OCI-LY3 (cell line): Measurements from ENCODE around the gene ALDH16A1.
A peak's percentile ranks its signal among the peaks of the same experiment; 100 is the strongest.
"Not testable (repeated sequence)": the region's sequence is repeated elsewhere in the genome, so short reads cannot be mapped to it uniquely, and the experiment has no call there.

Source experiments
- H2AFZ ChIP-seq: fragments of 200-600, 300-600 bp; shearing (Covaris generic); 2 replicates; pipeline ENCODE4 v1.6.0; 2014; ENCODE audit warnings: antibody characterized with exemption, low read depth, low read length
- H3K27ac ChIP-seq: fragments of 200-600, 300-600 bp; sonication (generic); 2 replicates; pipeline ENCODE4 v1.5.1; 2014; ENCODE audit warnings: mild to moderate bottlenecking, low read length, moderate library complexity, mixed read lengths
- H3K27me3 ChIP-seq: fragments of 200-600, 300-600 bp; sonication (generic); 2 replicates; pipeline ENCODE4 v1.6.1; 2014; ENCODE audit warnings: low read depth, low read length, mixed read lengths
- H3K36me3 ChIP-seq: fragments of 200-600, 300-600 bp; sonication (generic); replicated peaks from 2 replicates; pipeline ENCODE3; 2014; ENCODE audit warnings: low read depth, low read length, mixed read lengths
- H3K4me1 ChIP-seq: fragments of 300-600, 200-600 bp; sonication (generic); 2 replicates; pipeline ENCODE4 v1.6.1; 2014; ENCODE audit warnings: low read length, mixed read lengths
- H3K4me2 ChIP-seq: fragments of 200-600, 300-600 bp; sonication (generic); 2 replicates; pipeline ENCODE4 v1.6.1; 2014; ENCODE audit warnings: low read length, mixed read lengths
- H3K4me3 ChIP-seq: fragments of 300-600, 200-600 bp; sonication (generic); 2 replicates; pipeline ENCODE4 v1.5.1; 2014; ENCODE audit warnings: antibody characterized with exemption, mild to moderate bottlenecking, low read length, moderate library complexity
- H3K79me2 ChIP-seq: fragments of 300-600, 200-600 bp; shearing (Covaris generic); 2 replicates; pipeline ENCODE4 v1.6.1; 2014; ENCODE audit warnings: mild to moderate bottlenecking, low read length, mixed read lengths
- H3K9ac ChIP-seq: fragments of 300-600, 200-600 bp; shearing (Covaris generic); 2 replicates; pipeline ENCODE4 v1.6.0; 2014; ENCODE audit warnings: mild to moderate bottlenecking, low read length, moderate library complexity
- H3K9me3 ChIP-seq: fragments of 200-600, 300-600 bp; shearing (Covaris generic); 2 replicates; pipeline ENCODE4 v1.6.1; 2014; ENCODE audit warnings: low read length, mixed read lengths; ENCODE audit not compliant: insufficient read depth
- H4K20me1 ChIP-seq: fragments of 200-600, 300-600 bp; sonication (generic); 2 replicates; pipeline ENCODE4 v1.6.1; 2016; ENCODE audit warnings: low read length, mixed read lengths; ENCODE audit not compliant: insufficient read depth
- CTCF ChIP-seq: fragments of 200-600, 300-600 bp; sonication (generic); IDR thresholded peaks from 2 replicates; pipeline ENCODE4 v1.5.1; 2014; ENCODE audit warnings: antibody characterized with exemption, low read length, low read depth
- EZH2phosphoT487 ChIP-seq: fragments of 200-600 bp; shearing (Covaris generic); IDR thresholded peaks from 2 replicates; pipeline ENCODE4 v1.6.1; 2018; ENCODE audit warnings: antibody characterized with exemption, mixed run types, low read depth

Gene ALDH16A1

DNA sequence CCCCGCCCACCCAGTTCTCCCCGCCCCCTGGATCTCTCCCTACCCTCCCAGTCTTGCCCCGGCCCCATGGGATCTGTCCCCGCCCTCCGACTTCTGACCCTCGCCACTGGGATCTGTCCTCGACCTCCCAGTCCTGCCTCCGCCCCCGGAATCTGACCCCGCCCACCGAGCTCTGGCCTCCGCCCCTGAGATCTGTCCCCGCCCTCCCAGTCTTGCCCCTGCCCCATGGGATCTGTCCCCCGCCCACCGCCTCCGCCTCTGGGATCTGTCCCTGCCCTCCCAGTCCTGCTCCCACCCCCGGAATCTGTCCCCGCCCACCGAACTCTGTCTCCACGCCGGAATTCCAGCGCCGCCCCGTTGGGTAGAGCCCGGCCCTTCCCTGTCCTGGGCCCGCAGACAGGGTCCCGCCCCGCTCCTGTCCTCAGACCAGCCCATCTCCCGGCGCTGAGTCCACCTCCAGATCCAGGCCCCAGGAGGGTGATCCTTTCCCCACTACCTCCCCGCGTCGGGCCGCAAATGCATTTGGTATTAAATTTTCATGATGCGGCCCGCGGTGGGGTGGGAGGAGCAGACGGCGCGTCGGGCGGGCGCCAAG is 10.2 kb upstream of the ALDH16A1 start:
- Histone ChIP-seq H3K9me3 (no peaks in the 10 kb centered on the region), H3K4me3 (peak overlapping the region; percentile 82), H3K27me3 (peaks cover 38% of the 10 kb centered on the region), H3K36me3 (peaks cover 16% of the 10 kb centered on the region), H4K20me1 (no peaks in the 10 kb centered on the region), H3K9ac (peak overlapping the region; percentile 66), H3K4me1 (peaks cover 4% of the 10 kb centered on the region; the same call in 1 of the 2 replicates), H3K4me2 (peak overlapping the region; percentile 74), H3K27ac (0 out of 2 replicates have a peak overlapping the region, but pooled peaks have one; percentile 7), H3K79me2 (no peaks in the 10 kb centered on the region), H2AFZ (peak overlapping the region; percentile 87)
- TF ChIP-seq CTCF (no peak), EZH2phosphoT487 (no peak)

- H3K27ac ChIP-seq: 0 out of 2 replicates have a peak overlapping the region, but pooled peaks have one; percentile 7
Observed at GRCh38 chr19:49443366-49444099, 9.5 kb upstream of the ALDH16A1 start.

GRCh38 chr19:49444100-49444700 is 8.8 kb upstream of the ALDH16A1 start:
- H3K27ac ChIP-seq, H3K79me2 ChIP-seq, H3K9ac ChIP-seq, H2AFZ ChIP-seq, H3K4me1 ChIP-seq, H4K20me1 ChIP-seq, H3K9me3 ChIP-seq: not testable (repeated sequence)
- Histone ChIP-seq H3K27me3 (peaks cover 24% of the 10 kb centered on the region), H3K4me2 (peak overlapping the region; percentile 38; the same call in 1 of the 2 replicates), H3K36me3 (peaks cover 26% of the 10 kb centered on the region), H3K4me3 (peak overlapping the region; percentile 43)

More at GRCh38 chr19:49443366-49444099, 9.5 kb upstream of the ALDH16A1 start:
- no peaks in the 10 kb centered on the region for H3K9me3 ChIP-seq
- H3K36me3 ChIP-seq: peaks cover 22% of the 10 kb centered on the region
- H3K4me1 ChIP-seq: peaks cover 4% of the 10 kb centered on the region; the same call in 1 of the 2 replicates
- H3K27me3 ChIP-seq: peaks cover 31% of the 10 kb centered on the region
- no peaks in the 10 kb centered on the region for H4K20me1 ChIP-seq
- peak overlapping the region; percentile 74 for H3K4me2 ChIP-seq
- H3K9ac ChIP-seq: peak overlapping the region; percentile 66
- no peaks in the 10 kb centered on the region for H3K79me2 ChIP-seq
- TF ChIP-seq CTCF (peak; percentile 89), EZH2phosphoT487 (no peak)
- H3K4me3 ChIP-seq: peak overlapping the region; percentile 82
- peak overlapping the region; percentile 87 for H2AFZ ChIP-seq

- Histone ChIP-seq H3K9ac (no peak overlapping the region), H2AFZ (no peak overlapping the region), H3K27me3 (peaks cover 10% of the 10 kb centered on the region), H3K36me3 (peaks cover 33% of the 10 kb centered on the region), H3K4me2 (no peak overlapping the region), H4K20me1 (no peaks in the 10 kb centered on the region), H3K27ac (no peak overlapping the region), H3K79me2 (peaks cover 12% of the 10 kb centered on the region), H3K4me1 (peaks cover 9% of the 10 kb centered on the region), H3K4me3 (no peak overlapping the region), H3K9me3 (no peaks in the 10 kb centered on the region)
- TF ChIP-seq CTCF (no peak), EZH2phosphoT487 (no peak)
Observed at GRCh38 chr19:49445997-49446396, 7.0 kb upstream of the ALDH16A1 start.
